Ectodermal cell (in vitro differentiated cells): Measurements from ENCODE around the gene PDE11A.

Source experiments
- H3K27ac ChIP-seq: 2 replicates; pipeline ENCODE4 v1.7.0; 2013; ENCODE audit warnings: mild to moderate bottlenecking, low read depth, low read length; ENCODE audit not compliant: insufficient read depth, poor library complexity, severe bottlenecking
- H3K27me3 ChIP-seq: 2 replicates; pipeline ENCODE4 v1.7.0; 2013; ENCODE audit warnings: mild to moderate bottlenecking, low read length; ENCODE audit not compliant: insufficient read depth, control insufficient read depth, poor library complexity, severe bottlenecking
- H3K36me3 ChIP-seq: one replicate; pipeline ENCODE4 v1.7.0; 2013; ENCODE audit warnings: low read length; ENCODE audit not compliant: control insufficient read depth, insufficient read depth
- H3K4me1 ChIP-seq: one replicate; pipeline ENCODE4 v1.7.0; 2013; ENCODE audit warnings: low read length; ENCODE audit not compliant: control insufficient read depth, insufficient read depth
- H3K4me3 ChIP-seq: 2 replicates; pipeline ENCODE4 v1.7.0; 2013; ENCODE audit warnings: low read depth, low read length, control low read depth; ENCODE audit not compliant: insufficient read depth
- H3K9me3 ChIP-seq: 2 replicates; pipeline ENCODE4 v1.7.0; 2013; ENCODE audit warnings: mild to moderate bottlenecking, low read length, moderate library complexity; ENCODE audit not compliant: control insufficient read depth
- WGBS, 2 experiments: methylation state at CpG; one replicate each; pipeline ENCODE4 v1.1.7; 2013; ENCODE audit warnings: missing lambda C conversion rate in 2 of 2; 5-methylcytosine and 5-hydroxymethylcytosine counted together

The PDE11A gene

DNA sequence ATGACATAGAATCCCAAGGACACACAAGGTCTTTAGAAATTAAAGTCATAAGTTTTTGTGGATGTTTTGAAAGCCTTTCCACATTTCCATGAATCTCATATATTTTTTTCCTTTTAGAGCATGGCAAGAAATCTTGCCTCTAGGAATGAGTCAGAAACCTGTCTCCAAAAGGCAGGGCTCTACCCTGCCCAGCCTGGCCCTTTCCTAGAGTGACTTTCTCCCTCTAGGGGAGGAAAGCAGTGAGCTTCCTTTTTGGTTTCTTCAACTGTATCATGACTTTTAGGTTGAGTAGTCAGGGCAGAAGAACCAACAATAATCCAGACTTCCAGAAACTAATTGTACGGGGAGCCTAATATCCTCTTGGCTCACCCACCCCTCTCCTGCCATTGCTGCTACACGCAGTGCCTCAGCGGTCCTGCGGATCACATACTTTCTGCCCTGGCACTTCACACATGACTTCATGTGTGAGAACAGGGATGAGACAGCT is 379.8 kb downstream of the PDE11A start:
- no peak overlapping the region for H3K27ac ChIP-seq
- H3K4me1 ChIP-seq = peaks cover 8% of the 10 kb centered on the region
- H3K27me3 ChIP-seq = no peaks in the 10 kb centered on the region
- H3K9me3 ChIP-seq = no peaks in the 10 kb centered on the region
- H3K4me3 ChIP-seq = no peak overlapping the region
- H3K36me3 ChIP-seq = no peaks in the 10 kb centered on the region
- WGBS, 2 experiments = 92 to 96% methylated on average over 4 of the region's 4 CpGs

DNA sequence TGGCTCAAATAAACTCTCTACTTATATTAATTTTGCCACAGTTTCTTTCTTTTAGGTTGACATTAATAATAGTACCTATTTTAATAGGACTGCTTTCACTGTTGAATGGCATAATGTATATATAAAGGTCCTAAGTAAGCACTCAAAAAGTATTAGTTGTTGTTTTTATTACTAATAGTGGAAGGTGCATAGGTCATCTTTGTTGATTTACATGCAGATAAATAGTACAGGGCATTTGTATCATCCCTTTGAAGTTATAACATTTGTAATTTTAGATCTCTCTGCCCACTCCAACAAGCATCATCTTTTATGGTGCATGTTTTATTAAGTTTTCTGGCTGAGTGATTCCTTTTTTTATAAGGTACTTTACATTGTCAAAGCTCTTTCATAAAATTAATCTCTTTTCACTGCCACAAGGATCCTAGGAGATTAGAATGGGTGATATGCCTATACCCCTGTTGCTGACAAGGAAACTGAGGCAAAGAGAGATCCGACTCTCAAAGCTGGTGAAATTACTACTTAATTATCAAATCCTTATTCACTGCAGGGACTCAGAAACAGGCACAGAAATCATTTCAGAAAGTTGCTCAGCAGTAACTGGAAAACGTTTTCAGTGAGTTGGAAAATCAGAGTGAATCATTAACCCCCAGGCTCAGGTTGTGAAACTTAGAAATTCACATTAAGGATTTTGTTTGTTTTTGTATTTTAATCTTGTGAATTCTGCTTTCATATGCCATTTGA is 380.4 kb downstream of the PDE11A start:
- WGBS, 2 experiments = 69 to 72% methylated on average over 2 of the region's 2 CpGs
- Histone ChIP-seq H3K4me3 (no peak overlapping the region), H3K9me3 (no peaks in the 10 kb centered on the region), H3K27ac (no peak overlapping the region), H3K27me3 (no peaks in the 10 kb centered on the region), H3K36me3 (no peaks in the 10 kb centered on the region), H3K4me1 (peaks cover 8% of the 10 kb centered on the region)

DNA sequence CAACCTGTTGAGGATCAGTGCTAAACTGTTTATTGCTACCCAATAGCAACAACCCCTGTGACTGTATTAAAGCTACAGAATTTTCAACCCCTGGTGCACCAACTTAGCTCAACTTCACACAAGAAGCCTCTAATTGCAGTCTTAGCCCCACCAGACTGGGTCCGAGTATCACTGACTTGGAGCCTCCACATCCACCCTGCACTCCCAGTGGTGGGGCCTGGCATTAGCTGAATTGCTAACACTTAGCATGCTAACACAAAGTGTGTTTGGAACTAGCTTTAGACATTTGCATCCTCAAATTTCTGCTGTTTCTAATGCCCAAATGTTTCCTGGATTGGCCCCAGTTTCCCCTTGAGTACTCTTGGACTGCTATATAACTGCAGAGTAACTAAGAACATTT is 381.4 kb downstream of the PDE11A start:
- Histone ChIP-seq H3K4me1 (peaks cover 8% of the 10 kb centered on the region), H3K36me3 (no peaks in the 10 kb centered on the region), H3K27ac (no peak overlapping the region), H3K27me3 (no peaks in the 10 kb centered on the region), H3K9me3 (no peaks in the 10 kb centered on the region), H3K4me3 (no peak overlapping the region)
- WGBS, 2 experiments = 0% methylated on average over 1 of the region's 1 CpG

GRCh38 chr2:177689623-177690022 is 383.0 kb downstream of the PDE11A start:
- no peak overlapping the region for H3K27ac ChIP-seq
- H3K36me3 ChIP-seq = no peaks in the 10 kb centered on the region
- H3K4me1 ChIP-seq = peaks cover 8% of the 10 kb centered on the region
- no peaks in the 10 kb centered on the region for H3K9me3 ChIP-seq
- no peaks in the 10 kb centered on the region for H3K27me3 ChIP-seq
- 56 to 63% methylated on average over 4 of the region's 4 CpGs for WGBS, 2 experiments
- H3K4me3 ChIP-seq = no peak overlapping the region

GRCh38 chr2:177688844-177689243 is 383.7 kb downstream of the PDE11A start:
- Histone ChIP-seq H3K4me3 (no peak overlapping the region), H3K4me1 (peaks cover 8% of the 10 kb centered on the region), H3K27me3 (no peaks in the 10 kb centered on the region), H3K36me3 (no peaks in the 10 kb centered on the region), H3K9me3 (no peaks in the 10 kb centered on the region), H3K27ac (no peak overlapping the region)
- WGBS, 2 experiments = 95% methylated on average over 5 of the region's 5 CpGs

DNA sequence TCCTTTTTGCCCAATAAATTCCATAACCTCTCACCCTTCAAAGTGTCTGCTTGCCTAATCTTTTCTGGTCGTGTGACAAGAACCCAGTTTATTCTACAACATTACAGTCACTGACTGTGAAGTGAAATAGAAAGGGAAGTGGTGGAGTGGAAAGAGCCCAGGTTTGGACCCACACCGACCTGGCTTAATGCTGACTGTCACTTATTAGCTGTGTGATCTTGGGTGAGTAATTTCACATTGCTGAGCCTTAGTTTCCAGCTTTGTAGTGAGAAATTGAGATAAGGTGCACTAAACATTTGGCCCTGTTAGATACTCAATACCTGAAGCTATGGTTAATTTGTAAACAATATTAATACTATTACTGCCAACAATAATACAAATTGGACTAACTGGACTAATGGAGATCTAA is 388.9 kb downstream of the PDE11A start:
- no peak overlapping the region for H3K4me3 ChIP-seq
- H3K36me3 ChIP-seq = no peaks in the 10 kb centered on the region
- H3K27me3 ChIP-seq = no peaks in the 10 kb centered on the region
- no peak overlapping the region for H3K27ac ChIP-seq
- H3K9me3 ChIP-seq = no peaks in the 10 kb centered on the region
- 91 to 98% methylated on average over 2 of the region's 2 CpGs for WGBS, 2 experiments
- H3K4me1 ChIP-seq = no peaks in the 10 kb centered on the region

- Histone ChIP-seq H3K27me3 (no peaks in the 10 kb centered on the region), H3K36me3 (no peaks in the 10 kb centered on the region), H3K4me1 (no peaks in the 10 kb centered on the region), H3K4me3 (no peak overlapping the region), H3K9me3 (no peaks in the 10 kb centered on the region), H3K27ac (no peak overlapping the region)
- WGBS, 2 experiments = 90 to 91% methylated on average over 9 of the region's 9 CpGs
These were observed 389.5 kb downstream of the PDE11A start for GRCh38 chr2:177682836-177683660.

DNA sequence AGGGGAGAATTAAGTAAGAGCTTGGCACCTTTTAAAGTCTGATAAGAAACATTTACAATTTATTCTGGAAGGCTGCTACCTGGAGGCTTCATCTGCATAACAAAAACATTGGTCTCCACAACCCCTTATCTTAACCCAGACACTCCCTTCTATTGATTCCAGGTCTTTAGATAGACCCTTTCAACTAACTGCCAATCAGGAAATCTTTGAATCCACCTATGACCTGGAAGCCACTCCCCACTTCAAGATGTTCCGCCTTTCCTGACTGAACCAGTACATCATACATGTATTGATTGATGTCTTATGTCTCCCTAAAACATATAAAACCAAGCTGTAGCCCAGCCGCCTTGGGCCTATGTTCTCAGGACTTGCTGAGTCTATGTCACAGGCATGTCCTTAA is 390.6 kb downstream of the PDE11A start:
- Histone ChIP-seq H3K27ac (no peak overlapping the region), H3K4me1 (no peaks in the 10 kb centered on the region), H3K4me3 (no peak overlapping the region), H3K9me3 (no peaks in the 10 kb centered on the region), H3K36me3 (no peaks in the 10 kb centered on the region), H3K27me3 (no peaks in the 10 kb centered on the region)
- 88 to 95% methylated on average over 2 of the region's 2 CpGs for WGBS, 2 experiments

GRCh38 chr2:177680866-177681712 is 391.5 kb downstream of the PDE11A start:
- H3K27ac ChIP-seq = no peak overlapping the region
- 92 to 94% methylated on average over 6 of the region's 6 CpGs for WGBS, 2 experiments
- H3K4me1 ChIP-seq = no peaks in the 10 kb centered on the region
- H3K36me3 ChIP-seq = no peaks in the 10 kb centered on the region
- no peaks in the 10 kb centered on the region for H3K9me3 ChIP-seq
- H3K4me3 ChIP-seq = no peak overlapping the region
- H3K27me3 ChIP-seq = no peaks in the 10 kb centered on the region
